HG03139 (cell line): ENCODE data around the gene FMNL1.

Source experiments
- ATAC-seq: cut with Tn5 transposase; IDR thresholded peaks from one replicate; pipeline ENCODE4 v1.9.1; 2021; ENCODE audit not compliant: unreplicated experiment

The FMNL1 gene

GRCh38 chr17:45277216-45277849 lies 55.6 kb downstream of the FMNL1 start:
- ATAC-seq = no peak

GRCh38 chr17:45277992-45278391 lies 56.3 kb downstream of the FMNL1 start:
- no peak for ATAC-seq

- ATAC-seq = no peak
Measured at GRCh38 chr17:45279898-45280297, 58.2 kb downstream of the FMNL1 start.

- no peak for ATAC-seq
Measured at GRCh38 chr17:45282683-45283644, 61.3 kb downstream of the FMNL1 start.

GRCh38 chr17:45283711-45284110 lies 62.0 kb downstream of the FMNL1 start:
- no peak for ATAC-seq

- no peak for ATAC-seq
Measured at GRCh38 chr17:45284176-45285140, 62.8 kb downstream of the FMNL1 start.

GRCh38 chr17:45286286-45286685 lies 64.6 kb downstream of the FMNL1 start:
- no peak for ATAC-seq

- no peak for ATAC-seq
Measured at GRCh38 chr17:45287526-45288500, 66.1 kb downstream of the FMNL1 start.

- ATAC-seq = no peak
Measured at GRCh38 chr17:45288825-45289224, 67.1 kb downstream of the FMNL1 start.

- ATAC-seq = no peak
Measured at GRCh38 chr17:45289301-45290268, 67.9 kb downstream of the FMNL1 start.

GRCh38 chr17:45290269-45290765 lies 68.6 kb downstream of the FMNL1 start:
- ATAC-seq = no peak

- no peak for ATAC-seq
Measured at GRCh38 chr17:45291171-45291805, 69.6 kb downstream of the FMNL1 start.

GRCh38 chr17:45292696-45293412 lies 71.2 kb downstream of the FMNL1 start:
- no peak for ATAC-seq

GRCh38 chr17:45293413-45294211 lies 71.9 kb downstream of the FMNL1 start:
- ATAC-seq = no peak

- no peak for ATAC-seq
Measured at GRCh38 chr17:45294506-45294905, 72.8 kb downstream of the FMNL1 start.

- no peak for ATAC-seq
Measured at GRCh38 chr17:45296003-45296832, 74.5 kb downstream of the FMNL1 start.
